H9 (cell line): ENCODE measurements around the gene LRRC55. TPM values are rescaled to one million over a fixed set of nuclear protein-coding genes. Genes with fewer than 3 reads are reported as not detected.

ENCODE experiments used
- DNase-seq: peaks from one replicate; pipeline ENCODE4 v3.0.0-alpha.2; 2017
- H2AFZ ChIP-seq: one replicate; pipeline ENCODE4 v1.6.1; 2013; ENCODE audit warnings: mild to moderate bottlenecking, low read length, control low read depth, moderate library complexity
- H2AK5ac ChIP-seq: 2 replicates; pipeline ENCODE4 v1.6.1; 2013; ENCODE audit warnings: low read length, control low read depth, mixed read lengths; ENCODE audit not compliant: insufficient read length
- H2BK120ac ChIP-seq: one replicate; pipeline ENCODE4 v1.6.1; 2013; ENCODE audit warnings: low read depth, mild to moderate bottlenecking, low read length, control low read depth, inconsistent platforms; ENCODE audit not compliant: poor library complexity, severe bottlenecking
- H2BK12ac ChIP-seq: 2 replicates; pipeline ENCODE4 v1.6.1; 2013; ENCODE audit warnings: low read length, control low read depth, mixed read lengths, low read depth; ENCODE audit not compliant: insufficient read length
- H2BK15ac ChIP-seq: 2 replicates; pipeline ENCODE4 v1.6.1; 2013; ENCODE audit warnings: low read depth, low read length, control low read depth
- H2BK20ac ChIP-seq: one replicate; pipeline ENCODE4 v1.6.1; 2013; ENCODE audit warnings: low read depth, mild to moderate bottlenecking, low read length, control low read depth, inconsistent platforms; ENCODE audit not compliant: poor library complexity, severe bottlenecking
- H2BK5ac ChIP-seq: 2 replicates; pipeline ENCODE4 v1.6.1; 2013; ENCODE audit warnings: low read length, control low read depth, mixed read lengths; ENCODE audit not compliant: insufficient read length
- H3K14ac ChIP-seq: 2 replicates; pipeline ENCODE4 v1.6.1; 2013; ENCODE audit warnings: low read length, control low read depth; ENCODE audit not compliant: insufficient read depth
- H3K18ac ChIP-seq: 2 replicates; pipeline ENCODE4 v1.6.1; 2013; ENCODE audit warnings: low read depth, mild to moderate bottlenecking, mixed read lengths, low read length, control low read depth; ENCODE audit not compliant: insufficient read length
- H3K23ac ChIP-seq: 2 replicates; pipeline ENCODE4 v1.6.1; 2013; ENCODE audit warnings: low read length, control low read depth, mixed read lengths, low read depth; ENCODE audit not compliant: insufficient read length
- H3K23me2 ChIP-seq: 2 replicates; pipeline ENCODE4 v1.6.1; 2013; ENCODE audit warnings: low read depth, mild to moderate bottlenecking, mixed read lengths, low read length, control low read depth; ENCODE audit not compliant: insufficient read length, poor library complexity, severe bottlenecking
- H3K27ac ChIP-seq: 2 replicates; pipeline ENCODE4 v1.5.1; 2013; ENCODE audit warnings: low read length, control low read depth, mixed read lengths, low read depth; ENCODE audit not compliant: insufficient read length
- H3K27me3 ChIP-seq: 2 replicates; pipeline ENCODE4 v1.6.1; 2013; ENCODE audit warnings: low read length, control low read depth, inconsistent platforms; ENCODE audit not compliant: insufficient read depth
- H3K4ac ChIP-seq: 2 replicates; pipeline ENCODE4 v1.6.1; 2013; ENCODE audit warnings: low read depth, mild to moderate bottlenecking, control low read depth, inconsistent platforms, low read length, moderate library complexity
- H3K4me1 ChIP-seq: 2 replicates; pipeline ENCODE4 v1.6.1; 2013; ENCODE audit warnings: low read length, control low read depth, inconsistent platforms; ENCODE audit not compliant: insufficient read depth
- H3K4me2 ChIP-seq: 2 replicates; pipeline ENCODE4 v1.6.1; 2013; ENCODE audit warnings: low read length, control low read depth, mixed read lengths; ENCODE audit not compliant: insufficient read length, insufficient read depth
- H3K56ac ChIP-seq: 2 replicates; pipeline ENCODE4 v1.6.1; 2013; ENCODE audit warnings: low read depth, mild to moderate bottlenecking, mixed read lengths, low read length, control low read depth; ENCODE audit not compliant: insufficient read length
- H3K79me1 ChIP-seq: 2 replicates; pipeline ENCODE4 v1.6.1; 2013; ENCODE audit warnings: low read depth, mild to moderate bottlenecking, moderate library complexity, low read length, control low read depth, inconsistent platforms; ENCODE audit not compliant: insufficient read depth, poor library complexity, severe bottlenecking
- H3K79me2 ChIP-seq: 2 replicates; pipeline ENCODE4 v1.6.1; 2013; ENCODE audit warnings: low read length, control low read depth, inconsistent platforms; ENCODE audit not compliant: insufficient read depth
- H3K9ac ChIP-seq: 2 replicates; pipeline ENCODE4 v1.6.1; 2013; ENCODE audit warnings: low read length, control low read depth, mixed read lengths; ENCODE audit not compliant: insufficient read length; ENCODE audit errors: extremely low read depth
- H3K9me3 ChIP-seq: one replicate; pipeline ENCODE4 v1.6.1; 2013; ENCODE audit warnings: low read depth, low read length, inconsistent platforms; ENCODE audit not compliant: control insufficient read depth
- H3T11ph ChIP-seq: one replicate; pipeline ENCODE4 v1.6.1; 2013; ENCODE audit warnings: mild to moderate bottlenecking, low read length, control low read depth, inconsistent platforms
- H4K20me1 ChIP-seq: one replicate; pipeline ENCODE4 v1.6.1; 2013; ENCODE audit not compliant: control insufficient read depth, insufficient read length, insufficient read depth
- H4K5ac ChIP-seq: 2 replicates; pipeline ENCODE4 v1.6.1; 2013; ENCODE audit warnings: low read depth, mild to moderate bottlenecking, mixed read lengths, low read length, control low read depth; ENCODE audit not compliant: insufficient read length
- H4K8ac ChIP-seq: replicated peaks from 2 replicates; pipeline ENCODE4 v1.6.1; 2013; ENCODE audit warnings: low read length, control low read depth, mixed read lengths, low read depth; ENCODE audit not compliant: insufficient read length
- H4K91ac ChIP-seq: 2 replicates; pipeline ENCODE4 v1.6.1; 2013; ENCODE audit warnings: low read depth, mild to moderate bottlenecking, moderate library complexity, mixed read lengths, low read length, control low read depth; ENCODE audit not compliant: insufficient read length
- H3K27ac Mint-ChIP-seq, 3 experiments: 2 replicates in 2 of 3; 3 replicates in 1 of 3; pipeline ENCODE4 v1.8.0; 2020 to 2021; ENCODE audit warnings: mixed read lengths in 3 of 3, mild to moderate bottlenecking in 1 of 3, moderate library complexity in 1 of 3
- H3K27me3 Mint-ChIP-seq: 2 replicates; pipeline ENCODE4 v1.8.0; 2021; ENCODE audit warnings: low read depth, mild to moderate bottlenecking, moderate library complexity, mixed read lengths
- H3K36me3 Mint-ChIP-seq, 3 experiments: 2 replicates in 2 of 3; 3 replicates in 1 of 3; pipeline ENCODE4 v1.8.0; 2020 to 2021; ENCODE audit warnings: low read depth in 3 of 3, mixed read lengths in 3 of 3; ENCODE audit not compliant: insufficient read depth in 1 of 3
- H3K4me1 Mint-ChIP-seq, 2 experiments: 2 replicates each; pipeline ENCODE4 v1.8.0; 2020; ENCODE audit warnings: mixed read lengths in 2 of 2
- H3K4me3 Mint-ChIP-seq, 2 experiments: 2 replicates in 1 of 2; 3 replicates in 1 of 2; pipeline ENCODE4 v1.8.0; 2020 to 2021; ENCODE audit warnings: mild to moderate bottlenecking in 2 of 2, mixed read lengths in 2 of 2, moderate library complexity in 1 of 2
- H3K9me3 Mint-ChIP-seq, 2 experiments: 2 replicates in 1 of 2; 3 replicates in 1 of 2; pipeline ENCODE4 v1.8.0; 2020; ENCODE audit warnings: mild to moderate bottlenecking in 2 of 2, mixed read lengths in 2 of 2, moderate library complexity in 1 of 2
- CTCF ChIP-seq: fragments of 200-600 bp; sonication (generic); conservative IDR thresholded peaks from 3 replicates; pipeline ENCODE4 v1.8.0; 2021; ENCODE audit warnings: antibody characterized with exemption, mild to moderate bottlenecking
- WGBS: extraction: QIAGEN DNeasy Blood & Tissue Kit; methylation state at CpG from one replicate; pipeline ENCODE4 v1.1.7; 2013; ENCODE audit warnings: missing lambda C conversion rate, low lambda C conversion rate, mixed read lengths; ENCODE audit not compliant: insufficient read length; ENCODE audit errors: extremely low coverage; 5-methylcytosine and 5-hydroxymethylcytosine counted together
- total RNA-seq: library from RNA; stranded (reverse); gene quantifications from 2 replicates; pipeline ENCODE4 v1.2.1, GENCODE V29; 2021

Gene LRRC55
- total RNA-seq, 1 experiment from 2014 or later, result 1.0 TPM

- Mint-ChIP-seq H3K4me3 (no peak overlapping the region), H3K36me3 (no peaks in the 10 kb centered on the region), H3K27me3 (peaks cover 27% of the 10 kb centered on the region), H3K4me1 (peaks cover 18 to 35% of the 10 kb centered on the region in 2 experiments), H3K9me3 (no peaks in the 10 kb centered on the region; a peak in 1 of 5 replicates), H3K27ac (no peak overlapping the region)
- Histone ChIP-seq H3K4me1 (no peaks in the 10 kb centered on the region; the same call in 1 of the 2 replicates), H2BK120ac (no peak overlapping the region), H3K79me2 (no peaks in the 10 kb centered on the region), H3K23ac (no peak overlapping the region), H3K79me1 (no peaks in the 10 kb centered on the region), H2BK5ac (no peak overlapping the region), H3K23me2 (no peaks in the 10 kb centered on the region), H3K14ac (no peak overlapping the region), H4K5ac (no peak overlapping the region), H2BK12ac (no peak overlapping the region), H3K27ac (no peak overlapping the region), H3K27me3 (no peaks in the 10 kb centered on the region), H3K9me3 (no peaks in the 10 kb centered on the region), H2AK5ac (no peak overlapping the region), H4K8ac (no peak overlapping the region), H2BK20ac (no peak overlapping the region), H4K20me1 (no peaks in the 10 kb centered on the region), H3K18ac (no peak overlapping the region), H3K4ac (no peak overlapping the region), H3K56ac (no peak overlapping the region), H2AFZ (peak overlapping the region; percentile 27), H2BK15ac (no peak overlapping the region), H3K4me2 (no peak overlapping the region), H3K9ac (no peak overlapping the region), H3T11ph (no peak overlapping the region), H4K91ac (no peak overlapping the region)
- no peak for TF ChIP-seq CTCF
- WGBS, result no CpG with 5 or more reads among the region's 18 CpGs
- peak; percentile 39 for DNase-seq
Measured at GRCh38 chr11:57230791-57231538, 49.2 kb downstream of the LRRC55 start.
